Heart left ventricle (tissue), 16 donors: ENCODE results near the gene HOXD10. TPM values are rescaled to one million over a fixed set of nuclear protein-coding genes. Genes with fewer than 3 reads are reported as not detected.

Source experiments
- ATAC-seq, 4 donors: fragments of 200-7000 bp; cut with Tn5 transposase; one replicate each; pipeline ENCODE4 v1.9.1; 2020 to 2022; ENCODE audit warnings: moderate library complexity in 4 of 4, mild to moderate bottlenecking in 3 of 4, moderate number of reproducible peaks in 1 of 4
- DNase-seq, 5 donors: peaks; one replicate each; pipeline ENCODE4 v3.0.0-alpha.2; 2020
- H3K27ac ChIP-seq, 12 donors: fragments of 200-600 bp; sonication (generic) in 4 of 12; one replicate each; pipeline versions ENCODE4 v1.5.0 to v1.8.0; 2016 to 2022; ENCODE audit warnings: mild to moderate bottlenecking in 2 of 12
- H3K27me3 ChIP-seq, 9 donors: fragments of 200-600 bp; sonication (generic) in 2 of 9; one replicate each; pipeline versions ENCODE4 v1.5.1 to v1.8.0; 2016 to 2022; ENCODE audit warnings: mild to moderate bottlenecking in 3 of 9
- H3K36me3 ChIP-seq, 9 donors: fragments of 200-600 bp; sonication (generic) in 2 of 9; one replicate each; pipeline versions ENCODE4 v1.5.0 to v1.8.0; 2018 to 2022; ENCODE audit warnings: mild to moderate bottlenecking in 2 of 9
- H3K4me1 ChIP-seq, 12 donors: fragments of 200-600 bp; sonication (generic) in 4 of 12; one replicate each; pipeline versions ENCODE4 v1.5.0 to v1.8.0; 2016 to 2022; ENCODE audit warnings: mild to moderate bottlenecking in 3 of 12
- H3K4me3 ChIP-seq, 12 donors: fragments of 200-600 bp; sonication (generic) in 4 of 12; one replicate each; pipeline versions ENCODE4 v1.5.0 to v1.8.0; 2017 to 2022; ENCODE audit warnings: mild to moderate bottlenecking in 9 of 12, moderate library complexity in 4 of 12
- H3K9me3 ChIP-seq, 12 donors: fragments of 200-600 bp; sonication (generic) in 4 of 12; one replicate each; pipeline versions ENCODE4 v1.5.0 to v1.8.0; 2016 to 2022; ENCODE audit warnings: mild to moderate bottlenecking in 1 of 12
- CTCF ChIP-seq, 12 donors: fragments of 200-600 bp; sonication (generic) in 4 of 12; IDR thresholded peaks; one replicate each; pipeline versions ENCODE4 v1.5.0 to v1.8.0; 2018 to 2022; ENCODE audit warnings: antibody characterized with exemption in 12 of 12, mild to moderate bottlenecking in 5 of 12
- POLR2A ChIP-seq, 2 donors: fragments of 450-650 bp; IDR thresholded peaks; one replicate each; pipeline ENCODE4 v1.6.1; 2017; ENCODE audit warnings: antibody characterized with exemption in 2 of 2, mild to moderate bottlenecking in 2 of 2, moderate library complexity in 2 of 2
- WGBS, 4 donors: extraction: QIAGEN DNeasy Blood & Tissue Kit in 2 of 4; methylation state at CpG; one replicate each; pipeline versions ENCODE4 v1.1.5 to v1.1.7; 2013 to 2018; 5-methylcytosine and 5-hydroxymethylcytosine counted together
- intact Hi-C, 10 donors: fragments of 100-400 bp; cut with DNase I; formaldehyde crosslinking; loops; one replicate each; pipeline versions ENCODE4 v1.11.1 to v1.14.2; 2022
- polyA plus RNA-seq, 2 donors: library from polyadenylated mRNA; stranded (reverse); fragments of 200-250 nt; gene quantifications; one replicate each; pipeline ENCODE4 v1.2.3, GENCODE V29; 2013
- total RNA-seq, 9 donors: library from RNA; depleted of rRNA in 2 of 9; stranded (reverse); fragments of >200 nt in 2 of 9; fragmentation: NEBNext Ultra II Directional in 3 of 9; extraction: Animal tissue kit (Norgen Biotek cat#: 25700) in 3 of 9; gene quantifications; one replicate each; pipeline versions ENCODE4 v1.1.0 to v1.2.4, GENCODE V29; 2016 to 2023
- donor health status: ischemic (EF 13 %, LVEDD 7.1; RV severe dilation, severe dysfunction).
- donor health status: healthy with polysubstance abuse.
- donor health status: DM: no; HTN: yes; CAD: no.
- donor health status: DM: no; HTN: no; CAD: no.
- donor health status: ischemic (EF 25% LVEDD 6.9; RV normal size, moderate dysfunction).
- donor health status: ischemic (EF 25% LVEDD 5.7; RV mildly dilated, moderate dysfunction).
- donor health status: healthy.
- donor health status: DM: yes; HTN: yes; CAD: no.
- donor health status: ischemic (EF 35%, LVEDD 5.7; RV mildly dilated, moderate dysfunction).
- donor health status: nonischemic (EF 11% LVEDD 7.7; RV severe dilation, severe dysfunction).
- donor health status: DM: yes; HTN: yes; CAD: no.
- donor health status: PGD.
- donor health status: ischemic (EF 29% LVEDD 5.4; RV normal size, mild dysfunction).
- donor health status: nonischemic (EF 23%, LVEDD 6.1; RV moderate dilation, normal function).

HOXD10 gene
- total and polyA plus RNA-seq, 11 donors, result 0.03 to 0.43 TPM; not detected in 9

GRCh38 chr2:176122052-176122682 lies 5.6 kb downstream of the HOXD10 start:
- Histone ChIP-seq H3K9me3 (no peaks in the 10 kb centered on the region), H3K36me3 (no peaks in the 10 kb centered on the region), H3K27ac (peak overlapping the region in 1 of 12 donors; percentile 46), H3K27me3 (peaks cover 84 to 100% (median 99%) of the 10 kb centered on the region in 9 donors), H3K4me1 (peaks cover 0 to 29% (median 14%) of the 10 kb centered on the region in 12 donors), H3K4me3 (peak overlapping the region; percentile 17 to 55 (median 44))
- intact Hi-C loops, result loop anchor here in 3 of 10 donors (10.0 kb wide), 1 partner anchor 693 kb away; no protein-coding TSS in a partner anchor
- 2 to 4% (median 3%) methylated on average over 27 to 47 of the region's 47 CpGs for WGBS, 4 donors
- DNase-seq, result no peak
- no peak for TF ChIP-seq POLR2A (IDR thresholded peaks at IDR 0.05)
- TF ChIP-seq CTCF (IDR thresholded peaks at IDR 0.05), result no peak
- ATAC-seq, result no peak

- intact Hi-C loops, result loop anchor here in 3 of 10 donors (10.0 kb wide), 1 partner anchor 692 kb away; no protein-coding TSS in a partner anchor
- no peak for ATAC-seq
- WGBS, 4 donors, result 1 to 2% (median 2%) methylated on average over 34 to 84 of the region's 84 CpGs
These were observed 6.3 kb downstream of the HOXD10 start, which contains the start of gene HOXD9 for GRCh38 chr2:176122683-176123410. TSS of gene HOXD9 (plus strand) at chr2:176122719. CDS start at chr2:176122769, 50 bp downstream.

GRCh38 chr2:176123411-176124109 lies 7.0 kb downstream of the HOXD10 start:
- Histone ChIP-seq H3K27ac (no peak overlapping the region), H3K4me1 (peaks cover 0 to 31% (median 17%) of the 10 kb centered on the region in 12 donors), H3K27me3 (peaks cover 76 to 100% (median 98%) of the 10 kb centered on the region in 9 donors), H3K9me3 (no peaks in the 10 kb centered on the region), H3K36me3 (no peaks in the 10 kb centered on the region), H3K4me3 (peak overlapping the region; percentile 17 to 55 (median 44))
- 3 to 14% (median 8%) methylated on average over 30 to 40 of the region's 40 CpGs for WGBS, 4 donors
- intact Hi-C loops, result loop anchor here in 3 of 10 donors (10.0 kb wide), 1 partner anchor 691 kb away; no protein-coding TSS in a partner anchor
- ATAC-seq (no peak), DNase-seq (no peak)
- TF ChIP-seq CTCF (IDR thresholded peaks at IDR 0.05), result no peak
- no peak for TF ChIP-seq POLR2A (IDR thresholded peaks at IDR 0.05)

More at GRCh38 chr2:176122683-176123410, 6.3 kb downstream of the HOXD10 start, which contains the start of gene HOXD9:
- Histone ChIP-seq H3K27me3 (peaks cover 77 to 100% (median 98%) of the 10 kb centered on the region in 9 donors), H3K27ac (peak within 1 kb of the TSS in 1 of 12 donors; percentile 46), H3K4me1 (peaks cover 0 to 31% (median 15%) of the 10 kb centered on the region in 12 donors), H3K4me3 (peak within 1 kb of the TSS; percentile 17 to 55 (median 44)), H3K36me3 (no peaks in the 10 kb centered on the region), H3K9me3 (no peaks in the 10 kb centered on the region)
- no peak for DNase-seq
- no peak for TF ChIP-seq POLR2A (IDR thresholded peaks at IDR 0.05)
- no peak for TF ChIP-seq CTCF (IDR thresholded peaks at IDR 0.05)
